K562 (cell line): ENCODE measurements around the gene CACNA2D2. TPM values are rescaled to one million over a fixed set of nuclear protein-coding genes. Genes with fewer than 3 reads are reported as not detected.

Experiments
- ATAC-seq: fragments of 200-7000 bp; cut with Tn5 transposase; 3 replicates; pipeline ENCODE4 v1.9.1; 2020; ENCODE audit warnings: moderate library complexity
- BruUV-seq: library from RNA; stranded (reverse); fragments of 400-500 nt; replicated peaks from 2 replicates; lab custom pipeline; 2021; lab: Mats Ljungman, UMichigan
- CTCF ChIA-PET: fragments of 300-600 bp; formaldehyde crosslinking; extraction: SDS; loops from one replicate; lab custom pipeline; 2021; ENCODE audit warnings: low intra/inter-chr PET ratio; lab: Yijun Ruan, JAX
- POLR2A ChIA-PET: fragments of 300-600, 350-650 bp; sonication (Branson Sonifier 250); formaldehyde crosslinking; extraction: SDS; loops from one replicate; lab custom pipeline; 2021; ENCODE audit warnings: antibody characterized with exemption, inconsistent platforms; lab: Yijun Ruan, JAX
- DNase-seq, 4 experiments: peaks; one replicate each; pipeline versions ENCODE4 v3.0.0 to v3.0.0-alpha.2; 2011 to 2018; ENCODE audit warnings: low spot score in 3 of 4, mixed read lengths in 3 of 4; ENCODE audit errors: extremely low read depth in 1 of 4
- FAIRE-seq: peaks from 2 replicates; lab custom pipeline; 2011; peaks lifted over from hg19 to GRCh38; lab: Jason Lieb, UNC
- H2AFZ ChIP-seq: 2 replicates; pipeline ENCODE4 v1.6.0; 2011; ENCODE audit warnings: low read depth, low read length, control low read depth, inconsistent platforms
- H3K27ac ChIP-seq: fragments of 200-600 bp; 3 replicates; pipeline ENCODE4 v1.8.0; 2011; ENCODE audit warnings: low read depth, mild to moderate bottlenecking, control low read depth, inconsistent platforms, low read length, moderate library complexity, mixed read lengths; ENCODE audit errors: extremely low read depth
- H3K27me3 ChIP-seq, 2 experiments: fragments of 300-600 bp in 1 of 2; 2 replicates in 1 of 2; 3 replicates in 1 of 2; pipeline versions ENCODE4 v1.6.0 to v1.8.0; 2011; ENCODE audit warnings: inconsistent platforms in 2 of 2, low read length in 2 of 2, mild to moderate bottlenecking in 1 of 2, mixed read lengths in 1 of 2, moderate library complexity in 1 of 2; ENCODE audit not compliant: control insufficient read depth in 2 of 2, insufficient read depth in 2 of 2
- H3K36me3 ChIP-seq: fragments of 300-600 bp; 3 replicates; pipeline ENCODE4 v1.8.0; 2011; ENCODE audit warnings: mild to moderate bottlenecking, low read length, inconsistent platforms; ENCODE audit not compliant: control insufficient read depth, insufficient read depth
- H3K4me1 ChIP-seq, 2 experiments: fragments of 200-600 bp in 1 of 2; replicated peaks in 1 of 2; 2 replicates in 1 of 2; 3 replicates in 1 of 2; pipeline versions ENCODE4 v1.5.1 to v1.8.0; 2011; ENCODE audit warnings: inconsistent platforms in 2 of 2, low read length in 2 of 2, mild to moderate bottlenecking in 1 of 2, mixed read lengths in 1 of 2, moderate library complexity in 1 of 2; ENCODE audit not compliant: control insufficient read depth in 2 of 2, insufficient read depth in 2 of 2
- H3K4me2 ChIP-seq: 2 replicates; pipeline ENCODE4 v1.6.1; 2011; ENCODE audit warnings: low read length, control low read depth, inconsistent platforms, mixed read lengths; ENCODE audit not compliant: insufficient read depth
- H3K4me3 ChIP-seq: fragments of 200-600 bp; sonication (generic), shearing (Covaris generic); 2 replicates; pipeline ENCODE4 v1.5.1; 2016; ENCODE audit warnings: control low read depth, inconsistent platforms
- H3K79me2 ChIP-seq: fragments of 200-600 bp; 3 replicates; pipeline ENCODE4 v1.8.0; 2011; ENCODE audit warnings: low read length, inconsistent platforms; ENCODE audit not compliant: control insufficient read depth, insufficient read depth
- H3K9ac ChIP-seq, 2 experiments: 2 replicates each; pipeline versions ENCODE4 v1.6.0 to v1.6.1; 2011; ENCODE audit warnings: low read depth in 2 of 2, low read length in 2 of 2, control low read depth in 1 of 2, inconsistent platforms in 1 of 2, mild to moderate bottlenecking in 1 of 2, mixed read lengths in 1 of 2; ENCODE audit not compliant: insufficient read depth in 1 of 2
- H3K9me1 ChIP-seq: one replicate; pipeline ENCODE4 v1.6.0; 2011; ENCODE audit warnings: inconsistent platforms, mild to moderate bottlenecking, low read length, moderate library complexity; ENCODE audit not compliant: control insufficient read depth, insufficient read depth
- H3K9me3 ChIP-seq: replicated peaks from 2 replicates; pipeline ENCODE4 v1.5.1; 2011; ENCODE audit warnings: low read depth, low read length, inconsistent platforms; ENCODE audit not compliant: control insufficient read depth, insufficient read depth
- H4K20me1 ChIP-seq: replicated peaks from 2 replicates; pipeline ENCODE4 v1.6.1; 2011; ENCODE audit warnings: low read length, inconsistent platforms, mixed read lengths; ENCODE audit not compliant: control insufficient read depth, insufficient read depth
- CSDE1 ChIP-seq, 2 experiments: fragments of 450-650 bp; IDR thresholded peaks; 2 replicates each; pipeline ENCODE4 v1.6.1; 2016; ENCODE audit warnings: mild to moderate bottlenecking in 1 of 2
- FOSL1 ChIP-seq: fragments of 200-800 bp; sonication (Bioruptor generic); conservative IDR thresholded peaks from 2 replicates; pipeline ENCODE4 v1.6.1; 2016; ENCODE audit warnings: missing genetic modification characterization, missing compliant biosample characterization
- JUND ChIP-seq, 2 experiments: IDR thresholded peaks; 2 replicates in 1 of 2; 3 replicates in 1 of 2; pipeline ENCODE4 v1.6.1; 2011; ENCODE audit warnings: borderline replicate concordance in 2 of 2, low read depth in 2 of 2, low read length in 2 of 2, improper control_type of control experiment in 1 of 2, missing biosample characterization in 1 of 2, missing genetic modification characterization in 1 of 2, missing genetic modification reagents in 1 of 2
- PCBP2 ChIP-seq: fragments of 200-400 bp; formaldehyde crosslinking; IDR thresholded peaks from 2 replicates; pipeline ENCODE4 v1.6.1; 2018; ENCODE audit warnings: low read length, low read depth, mild to moderate bottlenecking, moderate library complexity; ENCODE audit not compliant: poor library complexity, severe bottlenecking
- PHTF2 ChIP-seq: fragments of 250-450 bp; sonication (Bioruptor Pico); IDR thresholded peaks from 2 replicates; pipeline ENCODE4 v1.5.0; 2021; ENCODE audit warnings: mild to moderate bottlenecking
- TFAP4 ChIP-seq: sonication (generic); formaldehyde crosslinking; IDR thresholded peaks from 2 replicates; pipeline ENCODE4 v1.8.0; 2022; ENCODE audit warnings: missing genetic modification reagents, mild to moderate bottlenecking, moderate library complexity, borderline replicate concordance
- THRB ChIP-seq: fragments of 450-650 bp; formaldehyde crosslinking; conservative IDR thresholded peaks from 2 replicates; pipeline ENCODE4 v1.4.0; 2022; ENCODE audit warnings: mild to moderate bottlenecking, missing genetic modification characterization
- VEZF1 ChIP-seq: fragments of 200-800 bp; sonication (Bioruptor generic); IDR thresholded peaks from 2 replicates; pipeline ENCODE4 v1.6.1; 2017; ENCODE audit warnings: missing genetic modification characterization, missing compliant biosample characterization
- WGBS: fragments of 100-300 bp; shearing (Covaris generic); methylation state at CpG from one replicate; pipeline ENCODE4 v1.1.6; 2016; ENCODE audit warnings: low coverage, mixed read lengths; ENCODE audit not compliant: insufficient coverage; ENCODE audit errors: missing lambda C conversion rate; 5-methylcytosine and 5-hydroxymethylcytosine counted together
- in situ Hi-C: fragments of 300-500 bp; cut with MboI; formaldehyde crosslinking; loops from 4 replicates; pipeline ENCODE4 v1.15.0; 2018; ENCODE audit warnings: inconsistent platforms, mixed read lengths
- intact Hi-C: fragments of 100-400 bp; cut with micrococcal nuclease; formaldehyde crosslinking; loops from 2 replicates; pipeline ENCODE4 v1.14.2; 2022
- polyA plus RNA-seq, 8 experiments: library from polyadenylated mRNA; depleted of rRNA in 4 of 8; stranded (reverse) in 5 of 8; unstranded in 3 of 8; fragments of >200 nt; fragmentation: Nextera tagmentation in 2 of 8; fragmentation: Illumina TruSeq in 1 of 8; extraction: Ambion mirVana in 2 of 8; extraction: Trizol in 1 of 8; gene quantifications; 2 replicates each; pipeline versions ENCODE4 v1.2.1 to v1.2.3, GENCODE V29; 2011 to 2014; ENCODE audit warnings: inconsistent platforms in 1 of 8, missing spikeins in 1 of 8
- total RNA-seq, 7 experiments: library from RNA; depleted of rRNA in 6 of 7; stranded (reverse); fragments of >200 nt in 6 of 7; fragmentation: Illumina TruSeq in 2 of 7; extraction: Trizol in 2 of 7; gene quantifications; 2 replicates each; pipeline versions ENCODE4 v1.2.1 to v1.2.3, GENCODE V29; 2011 to 2021; ENCODE audit warnings: low replicate concordance in 1 of 7

CACNA2D2 gene
- total and polyA plus RNA-seq, 9 of the 15 experiments (the other 6 are each of a cell fraction or from before 2014, with no cell fraction given) = 0.11 to 0.58 (median 0.36) TPM; not detected in 2

DNA sequence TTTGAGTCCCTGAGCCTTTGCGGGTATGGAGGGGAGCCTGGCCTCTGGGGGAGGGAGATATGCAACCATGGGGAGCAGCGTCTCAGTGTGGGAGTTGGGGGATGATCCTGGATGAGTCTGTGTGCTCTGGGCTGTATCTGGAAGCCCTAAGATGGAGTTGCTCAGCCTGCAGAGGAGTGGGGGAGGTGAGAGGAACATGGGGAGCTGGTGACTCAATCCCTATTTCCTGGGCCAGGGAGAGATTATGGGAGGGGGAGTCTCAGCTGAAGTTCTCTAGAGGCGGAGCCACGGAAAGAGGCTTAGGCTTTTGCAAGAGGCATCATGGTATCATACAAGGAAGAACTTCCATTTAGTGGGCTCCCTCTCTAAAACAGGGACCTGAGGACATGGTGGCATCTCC is 84.6 kb downstream of the CACNA2D2 start:
- intact Hi-C loops = no loop called here
- Histone ChIP-seq H3K36me3 (no peaks in the 10 kb centered on the region), H3K79me2 (no peaks in the 10 kb centered on the region), H2AFZ (no peak overlapping the region), H3K4me1 (peaks cover 0 to 4% of the 10 kb centered on the region in 2 experiments; a peak in 4 of 5 replicates), H3K9me1 (no peaks in the 10 kb centered on the region), H3K4me3 (no peak overlapping the region), H3K4me2 (no peak overlapping the region), H3K9me3 (no peaks in the 10 kb centered on the region), H4K20me1 (no peaks in the 10 kb centered on the region), H3K27me3 (peaks cover 0 to 22% of the 10 kb centered on the region in 2 experiments; a peak in 2 of 5 replicates), H3K9ac (no peak overlapping the region), H3K27ac (no peak overlapping the region)
- peak; percentile 43 to 51 (median 48) for DNase-seq
- FAIRE-seq = no peak
- TF ChIP-seq PHTF2 (CRISPR knock-in tag) (no peak), JUND (IDR thresholded peaks at IDR 0.05; ENCODE audit: borderline replicate concordance, low read depth, low read length) (peak; percentile 46; the same call in 1 of the 2 replicates), JUND (tag; IDR thresholded peaks at IDR 0.05; ENCODE audit: borderline replicate concordance, low read depth, low read length) (no peak), TFAP4 (peak; percentile 43; the same call in 1 of the 2 replicates), PCBP2 (no peak), VEZF1 (CRISPR knock-in tag) (peak; percentile 42; the same call in 1 of the 2 replicates), CSDE1 (IDR thresholded peaks at IDR 0.05) (no peak), THRB (CRISPR knock-in tag) (no peak), FOSL1 (peak; percentile 67)
- in situ Hi-C loops = no loop called here
- no peak; the same call in 2 of the 3 replicates for ATAC-seq
- POLR2A ChIA-PET = no interaction called here
- WGBS = 19% methylated on average over 2 of the region's 4 CpGs
- no TSS peak for BruUV-seq
- CTCF ChIA-PET = interaction anchor here (0.5 kb wide), 1 partner anchor 72 kb away, joined by 3 read pairs; no protein-coding TSS in a partner anchor
